GM21367 (cell line): ENCODE measurements around the gene CAPN15.
"Not testable (repeated sequence)": the region's sequence is repeated elsewhere in the genome, so short reads cannot be mapped to it uniquely, and the experiment has no call there.

Experiments used
- ATAC-seq: cut with Tn5 transposase; IDR thresholded peaks from one replicate; pipeline ENCODE4 v1.9.1; 2021; ENCODE audit not compliant: unreplicated experiment

CAPN15 gene

GRCh38 chr16:588889-589657 is 61.6 kb downstream of the CAPN15 start:
- peak; percentile 54 for ATAC-seq

GRCh38 chr16:589658-590187 is 62.2 kb downstream of the CAPN15 start, which contains the start of gene RAB40C:
RAB40C (plus strand) TSS chr16:590066; CDS start chr16:590292, 226 bp downstream.
- ATAC-seq = peak; percentile 50

DNA sequence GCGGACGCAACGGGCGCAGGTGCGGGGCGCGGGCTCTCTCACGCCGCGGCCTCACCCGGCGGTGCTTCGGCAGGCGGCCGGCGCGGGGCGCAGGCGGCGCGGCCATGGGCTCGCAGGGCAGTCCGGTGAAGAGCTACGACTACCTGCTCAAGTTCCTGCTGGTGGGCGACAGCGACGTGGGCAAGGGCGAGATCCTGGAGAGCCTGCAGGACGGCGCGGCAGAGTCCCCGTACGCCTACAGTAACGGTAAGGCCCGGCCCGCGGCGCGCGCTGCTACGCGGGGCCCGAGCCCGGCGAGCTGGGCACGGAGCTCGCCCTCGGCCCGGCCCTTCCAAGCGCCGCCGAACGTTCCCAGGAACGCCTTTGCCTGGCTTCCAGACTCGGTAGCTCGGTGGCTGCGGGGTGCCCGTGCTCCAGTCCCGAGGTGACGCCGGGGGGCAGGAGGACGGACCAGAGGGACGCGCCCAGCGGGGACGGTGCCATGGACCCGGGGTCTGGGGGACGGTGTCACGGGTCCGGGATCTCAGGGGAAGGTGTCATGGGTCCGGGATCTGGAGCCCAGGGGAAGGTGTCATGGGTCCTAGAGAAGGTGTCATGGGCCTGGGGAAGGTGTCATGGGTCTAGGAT is 62.8 kb downstream of the CAPN15 start:
- no peak for ATAC-seq

- ATAC-seq = no peak
Observed at GRCh38 chr16:590815-591200, 63.3 kb downstream of the CAPN15 start.

- no peak for ATAC-seq
Observed at GRCh38 chr16:591231-591630, 63.7 kb downstream of the CAPN15 start.

- ATAC-seq = no peak
Observed at GRCh38 chr16:591892-592517, 64.5 kb downstream of the CAPN15 start.

- no peak for ATAC-seq
Observed at GRCh38 chr16:592518-593306, 65.2 kb downstream of the CAPN15 start.

GRCh38 chr16:593406-593805 is 65.9 kb downstream of the CAPN15 start:
- no peak for ATAC-seq

DNA sequence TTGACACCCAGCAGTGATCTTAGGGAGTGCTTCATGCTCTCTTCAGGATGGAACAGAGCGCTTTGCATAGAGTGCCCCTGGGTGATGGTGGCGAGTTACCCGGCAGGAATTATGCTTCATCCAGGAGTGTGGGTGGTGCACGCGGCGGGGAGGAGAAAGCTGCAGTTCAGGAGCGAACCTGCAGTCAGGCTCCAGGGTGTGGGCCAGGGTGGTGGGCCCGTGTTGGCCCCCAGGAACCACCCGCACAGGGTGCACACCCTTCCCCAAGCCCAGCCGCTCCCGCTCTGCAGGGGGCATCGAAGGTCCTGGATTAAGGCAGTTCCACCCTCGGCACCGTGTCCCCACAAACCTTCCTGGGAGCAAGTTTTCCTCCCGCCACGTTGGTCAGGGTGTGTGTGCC is 66.3 kb downstream of the CAPN15 start:
- ATAC-seq = no peak

DNA sequence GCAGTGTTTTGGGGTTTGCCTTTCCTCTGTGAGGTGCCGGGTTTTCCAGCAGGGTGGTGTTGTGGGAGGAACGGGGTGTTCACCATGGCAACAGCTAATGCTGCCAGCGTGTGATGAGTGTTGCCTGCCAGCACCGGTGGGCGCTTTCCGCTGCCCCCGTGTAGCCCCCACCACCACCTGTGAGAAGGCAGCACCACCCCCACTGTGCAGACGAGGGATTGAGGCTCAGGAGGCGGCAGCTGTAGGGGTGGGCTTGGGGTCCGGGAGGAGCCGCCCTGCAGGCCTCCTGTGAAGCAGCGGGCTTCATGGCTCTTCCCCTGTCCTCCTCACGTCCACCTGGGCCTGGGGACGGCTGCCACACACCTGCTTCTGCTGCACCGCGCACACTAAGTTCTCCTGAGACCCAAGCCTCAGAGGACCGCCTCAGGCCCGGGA is 67.6 kb downstream of the CAPN15 start:
- no peak for ATAC-seq

DNA sequence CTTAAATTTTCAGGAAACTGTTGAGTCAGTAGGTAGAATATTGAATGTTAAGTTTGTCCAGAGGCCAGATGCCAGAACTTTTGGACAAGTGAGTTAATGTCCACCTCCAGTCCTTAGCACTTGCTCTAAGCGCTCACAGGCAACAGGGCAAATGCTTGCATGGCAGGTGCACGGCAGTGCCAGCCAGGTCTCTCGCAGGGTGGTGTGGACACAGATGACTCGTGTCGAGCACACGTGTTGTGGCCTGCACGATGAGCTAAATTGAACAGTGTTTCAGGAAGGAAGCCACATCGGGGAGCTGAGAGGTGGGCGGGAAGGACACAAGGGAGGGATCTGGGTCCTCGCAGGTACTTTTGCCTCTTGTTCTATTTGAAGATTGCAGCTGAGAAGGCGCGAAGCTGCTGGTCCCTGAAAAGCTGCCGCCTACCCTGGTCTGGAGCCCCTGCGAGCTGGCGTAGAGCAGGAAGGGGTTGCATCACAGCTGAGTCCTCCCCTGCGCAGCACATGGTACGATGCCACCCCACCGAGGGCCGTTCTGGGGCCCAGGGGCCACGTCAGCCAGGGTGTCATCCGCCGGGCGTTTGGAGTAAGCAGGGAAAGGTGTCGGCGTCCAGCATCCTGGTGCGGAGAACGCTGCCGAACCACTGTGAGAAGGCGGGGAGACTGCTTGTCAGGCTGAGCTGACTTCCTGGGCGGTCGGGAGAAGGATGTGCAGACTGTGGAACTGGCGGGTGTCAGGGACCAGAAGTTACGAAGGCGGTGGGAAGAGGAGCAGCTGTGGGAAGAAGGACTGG is 68.6 kb downstream of the CAPN15 start:
- ATAC-seq = no peak

DNA sequence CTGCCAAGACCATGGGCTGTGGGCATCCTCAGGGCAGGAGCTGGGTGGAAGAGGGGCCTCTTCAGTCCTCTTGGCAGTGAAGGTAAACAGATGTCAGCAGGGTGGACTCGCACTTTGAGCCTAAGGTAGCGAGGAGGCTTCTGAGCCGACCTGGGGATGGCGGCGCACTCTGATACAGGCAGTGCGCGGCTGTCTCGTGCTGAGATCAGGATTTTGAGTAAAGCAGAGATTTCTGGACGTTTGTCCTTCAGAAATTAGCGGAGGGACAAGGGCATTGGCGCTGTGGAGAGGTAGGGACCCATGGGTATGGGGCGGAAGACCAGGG is 69.2 kb downstream of the CAPN15 start:
- no peak for ATAC-seq

- not testable (repeated sequence) for ATAC-seq
Observed at GRCh38 chr16:597655-598054, 70.1 kb downstream of the CAPN15 start.

- no peak for ATAC-seq
Observed at GRCh38 chr16:598823-599739, 71.6 kb downstream of the CAPN15 start.

GRCh38 chr16:600781-601180 is 73.3 kb downstream of the CAPN15 start:
- no peak for ATAC-seq

- ATAC-seq = no peak
Observed at GRCh38 chr16:603933-604332, 76.4 kb downstream of the CAPN15 start.
